Stimulated activated CD8-positive, alpha-beta memory T cell treated with anti-CD3 and anti-CD28 coated beads, Interleukin-15, amount 100 ng/mL, for 1 hour (primary cell): Measurements from ENCODE around the gene SMARCD1.

Experiments
- DNase-seq: peaks from one replicate; pipeline ENCODE4 v3.0.0-alpha.2; 2020; ENCODE audit warnings: low read depth

Gene SMARCD1

DNA sequence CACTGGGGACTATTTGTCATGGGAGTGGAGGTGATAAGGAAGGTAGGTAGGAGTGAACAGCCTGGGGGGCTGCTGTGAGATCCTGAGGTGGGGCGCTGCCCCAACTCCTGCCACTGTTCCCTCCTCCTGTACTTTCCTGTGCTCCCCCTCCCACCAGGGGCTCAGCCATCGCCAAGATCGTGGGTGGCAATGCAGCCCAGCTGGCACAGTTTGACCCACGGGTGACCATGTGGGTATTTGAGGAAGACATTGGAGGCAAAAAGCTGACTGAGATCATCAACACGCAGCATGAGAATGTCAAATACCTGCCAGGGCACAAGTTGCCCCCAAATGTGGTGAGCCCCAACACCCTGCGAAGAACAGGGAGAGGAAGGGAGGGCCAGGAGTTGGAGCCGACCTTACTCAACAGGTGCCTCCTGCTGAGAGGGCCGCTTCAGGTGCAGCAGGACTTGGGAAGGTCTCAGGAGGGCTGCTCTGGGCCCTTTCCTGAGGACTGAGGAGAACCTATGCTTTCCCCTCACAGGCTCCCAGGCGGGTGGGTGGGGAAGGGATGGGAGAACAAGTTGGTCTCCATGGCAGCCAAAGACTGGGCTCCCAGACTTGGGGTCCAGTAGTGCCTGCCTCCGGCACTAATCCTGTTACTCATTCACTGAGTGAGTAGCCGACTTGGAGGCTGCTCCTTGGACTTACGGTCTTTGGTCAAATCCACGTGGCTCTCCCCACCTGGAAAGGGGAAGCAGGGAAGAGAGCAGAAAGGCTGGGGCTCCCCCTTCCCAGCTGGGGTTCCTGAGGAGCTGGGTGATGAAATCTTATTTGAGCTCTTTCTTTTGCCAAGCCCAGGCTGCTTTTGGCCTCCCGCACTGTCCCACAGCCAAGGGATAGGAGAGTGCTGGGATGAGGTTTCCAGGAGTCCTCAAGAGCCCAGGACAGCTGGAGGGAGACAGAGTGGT lies 19.6 kb downstream of the SMARCD1 start:
- DNase-seq, result no peak

DNA sequence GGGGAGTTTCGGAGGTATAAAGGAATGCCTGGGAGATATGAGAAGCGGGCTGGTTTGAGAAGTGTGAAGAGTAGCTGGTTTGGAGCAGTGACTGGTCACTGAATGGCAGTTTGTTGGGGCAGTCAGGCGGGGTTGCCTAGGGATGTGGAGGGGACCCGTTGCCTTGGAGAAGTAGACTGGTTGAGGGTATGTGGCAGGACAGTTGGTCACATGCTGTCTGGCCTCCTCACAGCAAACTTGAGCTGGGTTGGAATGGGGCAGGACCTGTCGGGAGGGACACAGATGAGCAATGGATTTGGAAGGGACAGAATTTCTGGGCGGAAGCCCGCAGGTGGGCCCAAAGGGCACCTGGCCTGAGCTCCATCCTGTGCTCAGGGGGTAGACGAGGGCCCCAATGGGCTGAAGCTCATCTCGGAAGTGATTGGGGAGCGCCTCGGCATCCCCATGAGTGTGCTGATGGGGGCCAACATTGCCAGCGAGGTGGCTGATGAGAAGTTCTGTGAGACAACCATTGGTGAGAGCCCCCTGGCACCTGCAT lies 20.8 kb downstream of the SMARCD1 start:
- DNase-seq, result no peak

DNA sequence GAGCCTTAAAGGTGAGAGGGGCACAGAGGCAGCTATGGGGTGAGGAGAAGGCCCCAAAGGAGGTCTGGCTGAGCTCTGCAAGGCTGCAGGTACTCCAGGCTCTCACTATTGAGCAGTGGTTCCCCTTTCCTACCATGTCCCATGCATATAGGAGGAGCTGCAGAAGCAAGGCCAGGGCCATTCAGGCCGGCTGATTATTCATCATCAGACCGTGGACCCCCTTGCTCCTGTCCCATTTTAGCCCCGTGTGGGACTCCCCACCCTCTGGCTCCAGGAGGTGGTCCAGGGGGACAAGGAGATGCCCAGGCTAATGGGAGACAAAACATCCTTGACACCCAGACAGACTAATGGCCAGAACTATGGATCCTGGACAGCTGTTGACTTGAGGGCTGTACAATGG lies 21.8 kb downstream of the SMARCD1 start:
- no peak for DNase-seq

DNA sequence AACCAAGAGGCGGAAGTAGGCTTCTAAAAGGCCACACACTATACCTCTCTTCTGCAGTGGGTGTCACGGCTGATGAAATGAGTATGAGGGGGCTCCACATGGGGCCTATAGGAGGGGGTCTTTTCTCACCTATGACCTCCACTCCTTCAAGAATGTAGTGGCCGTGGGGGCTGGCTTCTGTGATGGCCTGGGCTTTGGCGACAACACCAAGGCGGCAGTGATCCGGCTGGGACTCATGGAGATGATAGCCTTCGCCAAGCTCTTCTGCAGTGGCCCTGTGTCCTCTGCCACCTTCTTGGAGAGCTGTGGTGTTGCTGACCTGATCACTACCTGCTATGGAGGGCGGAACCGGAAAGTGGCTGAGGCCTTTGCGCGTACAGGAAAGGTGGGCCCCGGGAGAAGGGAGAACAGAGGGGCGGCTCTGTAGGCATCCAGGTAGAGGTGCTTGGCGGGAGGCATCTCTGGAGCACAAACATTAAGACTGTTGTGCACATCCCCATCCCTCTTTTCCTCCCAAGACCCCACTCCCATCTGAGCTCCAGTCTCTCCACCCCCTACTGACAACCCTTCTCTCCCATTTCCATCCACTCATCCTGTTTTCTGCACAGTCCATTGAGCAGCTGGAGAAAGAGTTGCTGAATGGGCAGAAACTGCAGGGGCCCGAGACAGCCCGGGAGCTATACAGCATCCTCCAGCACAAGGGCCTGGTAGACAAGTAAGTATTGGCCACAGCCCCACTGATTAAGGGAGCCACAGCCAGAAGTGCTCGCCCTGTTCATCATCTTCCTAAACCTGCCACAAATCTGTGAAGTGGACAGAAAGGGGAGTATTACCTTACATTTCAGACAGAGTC lies 22.5 kb downstream of the SMARCD1 start:
- DNase-seq, result no peak

DNA sequence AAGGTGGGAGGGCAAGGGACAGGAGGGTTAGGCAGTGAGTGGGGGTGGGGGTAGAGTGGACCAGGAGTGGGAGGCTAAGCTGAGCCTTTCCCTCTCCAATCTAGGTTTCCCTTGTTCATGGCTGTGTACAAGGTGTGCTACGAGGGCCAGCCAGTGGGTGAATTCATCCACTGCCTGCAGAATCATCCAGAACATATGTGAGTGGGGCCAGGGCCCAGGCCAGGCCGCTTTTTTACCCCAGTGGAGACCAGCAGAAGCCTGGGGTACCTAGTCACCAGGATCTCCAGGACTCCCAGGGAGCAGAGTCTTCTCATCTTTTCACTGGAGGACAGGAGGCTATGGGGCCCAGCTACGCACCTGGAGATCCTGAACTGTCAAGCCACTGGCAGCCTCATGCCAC lies 24.2 kb downstream of the SMARCD1 start:
- no peak for DNase-seq

DNA sequence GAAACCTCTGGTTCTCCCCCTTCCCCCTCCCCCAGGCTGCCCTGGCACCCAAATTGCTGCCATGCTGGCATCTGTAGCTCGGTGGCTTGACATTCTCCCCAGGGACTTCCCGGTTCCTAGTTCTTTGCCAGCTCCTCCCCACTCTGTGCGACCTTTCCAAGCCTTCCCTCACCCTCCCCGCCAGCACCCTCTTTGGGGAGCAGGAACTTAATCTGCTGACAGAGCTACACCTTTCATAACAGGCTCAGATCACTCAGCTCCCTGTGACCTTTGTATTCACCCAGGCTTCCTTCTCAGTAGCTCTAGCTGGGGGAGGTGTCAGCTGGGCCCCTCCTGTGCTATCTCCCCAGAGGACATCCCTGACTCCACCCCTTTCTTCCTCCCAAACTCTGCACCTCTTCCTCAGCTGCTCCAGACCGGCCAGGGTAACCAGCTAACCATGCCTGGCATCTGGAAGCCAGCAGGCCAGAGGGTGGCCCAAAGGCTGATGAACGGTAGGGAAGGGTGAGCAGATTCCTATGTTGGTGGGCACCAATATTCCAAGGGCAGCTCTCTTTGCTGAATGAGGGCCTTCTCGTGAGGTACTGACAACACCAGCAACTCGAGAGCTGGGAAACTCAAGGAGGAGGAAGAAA lies 25.1 kb downstream of the SMARCD1 start:
- DNase-seq, result no peak

DNA sequence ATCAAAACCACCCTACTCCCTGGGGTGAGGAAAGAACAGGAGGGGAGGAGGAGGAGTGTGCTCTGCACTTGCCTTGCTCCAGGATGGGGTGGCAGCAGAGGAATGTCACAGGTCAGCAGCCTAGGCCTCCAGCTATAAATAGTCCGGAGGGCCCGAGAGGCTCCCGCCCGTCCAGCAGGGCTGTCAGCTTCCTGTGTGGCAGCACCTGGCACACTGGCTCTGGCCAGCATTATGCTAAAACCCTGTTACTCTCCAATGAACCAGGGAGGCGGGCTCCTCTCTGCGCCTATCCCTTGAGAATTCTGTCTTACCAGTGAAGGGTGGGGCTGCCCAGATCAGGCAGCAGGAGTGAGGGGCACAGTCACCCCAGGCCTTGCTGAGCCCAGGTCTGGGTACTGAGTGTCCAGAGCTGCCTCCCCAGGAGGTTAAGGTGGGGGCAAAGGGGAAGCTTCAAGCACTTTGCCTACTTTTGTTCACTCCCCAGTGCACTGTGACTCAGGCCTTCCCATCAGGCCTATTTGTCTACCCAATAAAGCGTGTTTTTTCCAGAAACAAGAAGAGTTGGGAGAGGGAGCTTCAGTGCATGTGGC lies 25.7 kb downstream of the SMARCD1 start:
- no peak for DNase-seq

DNA sequence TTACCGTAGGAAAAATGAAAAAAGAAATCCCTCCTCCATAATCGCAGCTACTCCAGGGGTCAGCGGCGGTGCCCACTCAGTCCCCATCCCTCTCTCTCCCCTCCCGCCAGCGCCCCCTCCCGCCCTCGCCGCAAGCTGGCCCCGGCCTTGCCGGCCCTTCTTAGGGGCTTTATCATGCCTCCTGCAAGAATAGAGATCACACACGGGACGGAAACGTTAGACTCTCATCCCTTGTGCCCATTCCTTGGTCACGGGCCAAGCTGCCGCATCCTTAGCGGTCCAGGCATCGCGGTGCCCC lies 26.2 kb downstream of the SMARCD1 start:
- no peak for DNase-seq

DNA sequence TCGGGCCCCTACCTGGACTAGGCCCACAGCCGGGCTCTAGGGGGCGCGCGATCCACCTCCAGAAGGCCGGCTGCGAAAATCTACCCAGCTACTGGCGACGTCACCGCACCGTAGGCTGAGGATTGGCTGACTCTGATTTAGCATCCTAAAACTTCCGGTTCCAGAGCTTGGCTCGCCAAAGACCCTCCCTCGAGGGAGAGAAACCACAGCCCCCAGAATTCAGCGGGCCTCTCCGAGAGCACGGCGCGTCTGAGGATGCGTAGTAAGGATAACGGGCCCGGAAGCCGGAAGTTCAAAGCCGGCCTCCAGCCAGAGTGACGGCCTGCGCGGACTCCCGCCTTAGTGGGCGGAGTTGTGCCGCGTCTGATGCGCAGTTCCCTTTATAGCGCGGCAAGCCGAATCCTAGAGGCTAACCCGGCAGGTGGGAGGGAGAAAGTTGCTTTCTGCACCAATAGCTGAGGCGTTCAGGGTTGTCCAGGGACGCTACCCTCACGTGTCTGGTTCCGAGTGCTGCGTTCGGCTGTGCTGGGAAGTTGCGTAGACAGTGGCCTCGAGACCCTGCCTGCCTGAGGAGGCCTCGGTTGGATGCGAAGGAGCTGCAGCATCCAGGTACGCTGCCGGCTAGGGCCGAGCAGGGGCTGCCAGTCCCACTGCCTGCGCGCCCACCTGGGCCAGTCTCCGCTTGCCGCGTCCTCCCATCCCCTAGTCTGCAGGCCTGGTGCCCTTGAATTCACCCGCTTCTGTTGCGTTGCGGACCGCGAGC lies 26.7 kb downstream of the SMARCD1 start, which contains the start of gene COX14:
Gene COX14 (plus strand): TSS at position 544 of the 763 bp plus-strand sequence. CDS start 7,808 bp downstream, outside the sequence.
- peak; percentile 99 for DNase-seq

DNA sequence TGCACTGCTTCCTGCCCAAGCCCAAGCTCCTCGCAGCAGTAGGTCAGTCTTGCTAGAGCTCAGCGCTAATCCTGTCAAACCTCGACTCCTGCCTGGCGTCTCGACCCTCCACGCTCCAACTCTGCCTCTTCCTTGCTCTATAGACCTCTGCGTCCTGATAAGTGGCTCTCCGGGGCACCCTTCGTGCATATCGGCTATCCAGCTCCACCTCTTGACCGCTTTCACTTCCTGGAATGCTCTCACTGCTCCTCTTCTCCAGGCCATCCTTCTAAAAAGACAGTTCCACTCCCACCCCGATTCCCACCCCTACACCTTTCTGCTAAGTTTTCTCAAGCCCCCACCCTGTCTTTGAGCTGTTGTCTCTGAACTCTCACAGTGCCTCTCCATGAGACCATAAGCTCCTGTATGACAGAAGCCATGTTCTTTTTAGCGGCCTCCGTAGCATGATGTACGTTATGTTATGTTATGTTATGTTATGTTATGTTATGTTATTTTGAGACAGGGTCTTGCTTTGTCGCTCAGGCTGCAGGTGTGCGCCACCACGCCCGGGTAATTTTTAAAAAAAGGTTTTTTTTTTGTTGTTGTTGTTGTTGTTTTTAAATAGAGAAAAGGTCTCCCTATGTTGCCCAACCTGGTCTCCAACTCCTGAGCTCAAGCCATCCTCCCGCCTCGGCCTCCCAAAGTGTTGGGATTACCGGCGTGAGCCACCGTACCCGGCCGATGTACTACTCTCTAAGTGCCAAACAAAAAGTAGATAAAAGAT lies 27.5 kb downstream of the SMARCD1 start:
- no peak for DNase-seq

DNA sequence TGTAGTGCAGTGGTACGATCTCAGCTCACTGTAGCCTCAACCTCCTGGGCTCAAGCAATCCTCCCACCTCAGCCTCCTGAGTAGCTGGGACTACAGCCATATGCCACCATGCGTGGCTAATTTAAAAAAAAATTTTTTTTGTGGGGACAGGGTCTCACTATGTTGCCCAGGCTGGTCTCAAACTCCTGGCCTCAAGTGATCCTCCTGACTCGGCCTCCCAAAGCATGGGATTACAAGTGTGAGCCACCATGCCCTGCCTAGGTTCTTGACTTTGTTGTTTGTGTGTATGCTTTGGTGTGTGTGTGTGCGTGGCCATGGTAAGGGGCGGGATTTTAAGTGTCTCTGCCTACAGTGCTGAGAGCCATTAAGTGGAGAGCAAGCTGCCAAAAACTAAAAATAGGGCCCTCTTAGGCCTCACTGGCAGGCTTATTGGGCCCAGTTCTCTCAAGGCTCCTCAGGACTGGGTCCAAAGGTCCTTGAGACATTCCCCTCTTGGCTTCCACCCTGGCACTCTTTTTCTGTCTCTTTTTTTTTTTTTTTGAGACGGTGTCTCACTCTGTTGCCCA lies 32.0 kb downstream of the SMARCD1 start:
- DNase-seq, result no peak

DNA sequence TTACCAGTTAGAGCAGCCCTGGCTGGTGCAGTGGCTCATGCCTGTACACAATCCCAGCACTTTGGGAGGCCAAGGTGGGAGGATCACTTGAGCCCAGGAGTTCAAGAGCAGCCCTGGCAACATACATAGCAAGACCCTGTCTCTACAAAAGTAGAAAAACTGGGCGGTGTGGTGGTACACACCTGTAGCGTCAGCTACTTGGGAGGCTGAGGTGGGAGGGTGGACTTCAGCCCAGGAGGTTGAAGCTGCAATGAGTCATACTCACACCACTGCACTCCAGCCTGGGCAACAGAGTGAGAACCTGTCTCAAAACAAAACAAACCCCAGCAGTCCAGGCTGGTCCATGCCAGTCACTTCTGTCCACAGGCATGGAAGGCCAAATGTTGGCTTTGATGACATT lies 34.2 kb downstream of the SMARCD1 start:
- no peak for DNase-seq

DNA sequence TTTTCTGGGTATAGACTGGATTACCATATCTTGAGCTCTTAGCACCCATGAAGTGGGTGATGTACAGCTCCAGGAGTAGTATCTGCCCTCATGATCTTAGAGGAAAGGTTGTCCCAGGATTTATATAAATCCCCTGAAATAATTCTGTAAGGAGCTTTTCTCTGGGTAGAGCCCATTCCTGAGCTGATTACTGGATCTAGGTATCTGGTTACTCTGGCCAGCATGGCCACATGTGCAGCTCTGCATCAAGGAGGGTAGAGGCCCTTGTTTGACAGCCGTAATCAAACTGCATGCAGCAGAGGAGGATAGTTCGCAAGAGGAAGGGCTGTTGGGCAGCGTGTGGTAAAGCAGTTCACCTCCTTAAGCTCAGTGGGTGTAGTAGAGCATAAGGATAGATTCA lies 35.4 kb downstream of the SMARCD1 start:
- DNase-seq, result no peak

DNA sequence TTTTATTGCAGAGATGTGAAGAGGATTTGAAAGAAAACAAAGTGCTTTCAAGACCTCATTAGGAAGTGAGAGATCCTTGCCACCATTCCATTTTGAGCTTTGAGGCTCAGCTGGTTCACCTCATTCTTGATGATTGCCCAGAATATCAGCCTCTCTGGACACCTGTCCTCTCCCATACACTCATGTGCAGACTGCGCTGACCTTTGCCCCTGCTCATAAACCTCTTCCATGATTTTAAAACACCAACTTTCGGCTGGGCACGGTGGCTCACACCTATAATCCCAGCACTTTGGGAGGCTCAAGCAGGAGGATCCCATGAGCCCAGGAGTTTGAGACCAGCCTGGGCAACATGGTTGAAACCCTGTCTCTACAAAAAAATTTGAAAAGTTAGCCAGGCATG lies 35.8 kb downstream of the SMARCD1 start:
- no peak for DNase-seq

DNA sequence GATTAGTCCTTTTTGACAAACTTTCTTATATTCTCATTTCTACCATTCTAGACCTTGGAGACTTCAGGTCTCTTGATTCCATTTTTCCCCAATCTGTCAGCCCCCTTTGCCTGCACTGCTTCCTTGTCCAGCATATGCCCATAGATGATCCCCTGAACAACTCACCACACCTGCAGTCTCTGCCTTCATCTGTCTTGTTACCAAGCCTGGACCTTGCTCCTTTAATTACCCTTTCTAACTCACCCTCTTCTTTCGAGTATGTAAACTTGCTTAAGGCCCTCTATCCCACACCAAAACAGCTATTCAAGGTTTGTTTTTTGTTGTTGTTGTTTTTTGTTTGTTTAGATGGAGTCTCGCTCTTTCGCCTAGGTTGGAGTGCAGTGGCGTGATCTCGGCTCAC lies 36.5 kb downstream of the SMARCD1 start:
- no peak for DNase-seq

DNA sequence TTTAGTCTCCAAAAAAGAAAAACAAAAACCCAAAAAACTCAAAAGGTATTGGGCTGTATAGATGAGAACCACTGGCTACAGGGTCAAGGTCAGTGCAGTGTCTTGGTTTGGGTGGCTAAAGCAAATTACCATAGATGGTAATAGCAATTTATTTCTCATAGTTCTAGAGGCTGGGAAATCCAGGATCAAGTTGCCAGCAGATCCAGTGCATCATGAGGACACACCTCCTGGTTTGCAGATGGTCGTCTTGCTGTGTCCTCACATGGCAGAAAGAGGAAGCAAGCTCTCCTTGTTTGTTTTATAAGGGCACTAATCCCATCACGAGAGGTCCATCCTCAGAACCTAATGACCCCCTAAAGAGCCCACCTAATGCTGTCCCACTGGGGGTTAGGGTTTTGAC lies 38.1 kb downstream of the SMARCD1 start:
- no peak for DNase-seq

DNA sequence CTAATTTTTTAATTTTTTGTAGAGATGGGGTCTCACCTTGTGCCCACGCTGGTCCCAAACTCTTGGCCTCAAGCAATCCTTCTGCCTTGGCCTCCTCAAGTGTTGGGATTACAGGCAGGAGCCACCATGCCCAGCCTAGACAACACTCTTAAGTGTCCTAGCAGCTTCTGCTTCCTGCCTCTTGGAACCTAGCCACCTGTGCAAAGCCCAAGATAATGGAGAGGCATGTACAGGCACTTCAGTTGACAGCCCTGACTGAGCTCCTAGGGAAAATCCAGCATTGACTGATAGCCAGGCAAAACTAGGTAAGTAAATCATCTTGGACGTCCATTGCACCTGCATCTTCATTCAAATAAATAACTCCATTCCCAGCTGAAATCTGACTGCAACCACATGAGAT lies 42.4 kb downstream of the SMARCD1 start:
- no peak for DNase-seq

DNA sequence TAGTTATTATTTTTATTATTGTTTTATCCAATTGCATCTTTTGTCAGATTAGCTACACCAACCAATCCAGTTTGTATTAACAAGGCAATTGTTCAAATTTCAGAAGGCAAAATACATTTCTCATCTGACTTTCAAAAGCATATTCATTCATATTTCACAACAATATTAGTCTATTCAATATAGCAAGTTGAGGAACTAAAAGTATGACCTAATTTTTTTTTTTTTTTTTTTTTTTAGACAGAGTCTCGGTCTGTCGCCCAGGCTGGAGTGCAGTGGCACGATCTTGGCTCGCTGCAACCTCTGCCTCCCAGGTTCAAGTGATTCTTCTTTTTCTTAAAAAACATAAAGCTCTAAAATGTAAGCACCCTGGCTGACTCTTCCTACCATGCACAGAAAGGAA lies 44.1 kb downstream of the SMARCD1 start:
- DNase-seq, result no peak

DNA sequence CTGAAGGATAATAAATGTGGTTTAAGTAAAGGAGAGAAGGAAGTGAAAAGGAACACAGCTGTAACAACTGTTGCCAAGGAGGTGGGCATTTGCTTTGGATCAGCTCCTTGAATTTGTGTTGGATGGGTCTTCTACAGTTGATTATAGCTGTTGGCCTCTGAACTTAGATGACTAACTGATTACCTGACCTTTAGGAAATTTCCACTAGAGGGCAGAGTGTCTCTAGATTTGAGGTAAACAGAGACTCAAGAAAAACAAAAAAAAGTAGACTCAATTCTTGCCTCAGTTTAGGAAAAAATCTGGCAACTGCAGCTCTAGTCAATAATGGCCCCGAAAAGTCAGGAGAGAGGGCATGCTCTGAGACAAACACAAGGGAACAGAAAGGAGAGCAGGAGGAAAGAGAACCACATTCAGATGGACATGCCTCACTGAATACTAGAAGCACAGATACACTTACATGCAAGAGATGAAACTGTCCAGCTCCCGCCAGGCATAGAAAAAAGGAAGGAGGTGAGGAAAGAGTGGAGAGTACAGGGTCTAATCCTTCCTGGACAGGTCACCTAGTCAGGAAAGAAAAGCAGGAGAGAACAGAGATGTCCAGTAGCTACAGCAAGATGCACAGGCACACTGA lies 47.5 kb downstream of the SMARCD1 start:
- DNase-seq, result no peak

DNA sequence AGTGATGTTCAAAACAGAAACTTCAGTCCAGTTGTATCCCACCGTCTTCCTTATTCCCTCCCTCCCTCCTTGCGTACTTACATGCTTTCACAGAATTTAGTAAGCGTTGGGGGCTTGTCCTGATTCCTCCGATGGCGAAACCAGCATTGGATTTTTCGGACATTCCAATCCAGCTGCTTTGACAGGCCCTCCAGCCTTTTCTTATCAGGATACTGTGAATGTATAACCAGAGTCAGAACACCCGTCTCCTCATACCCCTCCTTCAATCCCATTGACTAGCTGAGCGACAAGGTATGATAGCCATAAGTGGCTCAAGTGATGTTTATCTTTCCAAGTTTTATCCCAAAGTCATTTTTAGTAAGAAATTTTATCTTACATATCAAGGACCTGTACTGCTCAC lies 57.9 kb downstream of the SMARCD1 start:
- no peak for DNase-seq
